T follicular helper cell (primary cell): ENCODE measurements around the gene PAPPA.

ENCODE experiments used
- DNase-seq: peaks from one replicate; pipeline ENCODE4 v3.0.0-alpha.2; 2020; ENCODE audit warnings: low read depth

Gene PAPPA

GRCh38 chr9:116151966-116152381 lies 1.6 kb upstream of the PAPPA start:
- DNase-seq: no peak

- no peak for DNase-seq
These were observed 1.2 kb upstream of the PAPPA start for GRCh38 chr9:116152390-116152789.

GRCh38 chr9:116152941-116153764 lies 438 bp upstream of the PAPPA start:
- DNase-seq: no peak

GRCh38 chr9:116154334-116154975 lies 864 bp downstream of the PAPPA start:
- DNase-seq: no peak

GRCh38 chr9:116154976-116155697 lies 1.5 kb downstream of the PAPPA start:
- no peak for DNase-seq

- DNase-seq: no peak
These were observed 2.1 kb downstream of the PAPPA start for GRCh38 chr9:116155698-116156039.

GRCh38 chr9:116156621-116157314 lies 3.2 kb downstream of the PAPPA start:
- DNase-seq: no peak

- no peak for DNase-seq
These were observed 4.0 kb downstream of the PAPPA start for GRCh38 chr9:116157436-116158138.

GRCh38 chr9:116160676-116161571 lies 7.3 kb downstream of the PAPPA start:
- no peak for DNase-seq

GRCh38 chr9:116162241-116162781 lies 8.7 kb downstream of the PAPPA start:
- DNase-seq: no peak

GRCh38 chr9:116163293-116164055 lies 9.9 kb downstream of the PAPPA start:
- no peak for DNase-seq

GRCh38 chr9:116165912-116166311 lies 12.3 kb downstream of the PAPPA start:
- DNase-seq: no peak

- no peak for DNase-seq
These were observed 13.1 kb downstream of the PAPPA start for GRCh38 chr9:116166713-116167112.

GRCh38 chr9:116168231-116168630 lies 14.6 kb downstream of the PAPPA start:
- DNase-seq: no peak

GRCh38 chr9:116172216-116172615 lies 18.6 kb downstream of the PAPPA start:
- DNase-seq: no peak

- no peak for DNase-seq
These were observed 20.8 kb downstream of the PAPPA start for GRCh38 chr9:116174347-116174746.

- no peak for DNase-seq
These were observed 22.0 kb downstream of the PAPPA start for GRCh38 chr9:116175614-116176013.

GRCh38 chr9:116178481-116179211 lies 25.1 kb downstream of the PAPPA start:
- no peak for DNase-seq

GRCh38 chr9:116179568-116179967 lies 26.0 kb downstream of the PAPPA start:
- DNase-seq: no peak
